Retinal pigment epithelial cell (primary cell): ENCODE measurements around the gene XYLT1.

ENCODE experiments used
- DNase-seq: peaks from one replicate; pipeline ENCODE4 v3.0.0-alpha.2; 2010; ENCODE audit warnings: low read depth
- H3K4me3 ChIP-seq: 2 replicates; pipeline ENCODE4 v1.5.1; 2011; ENCODE audit warnings: mild to moderate bottlenecking, low read length, control low read depth, moderate library complexity
- CTCF ChIP-seq: conservative IDR thresholded peaks from 2 replicates; pipeline ENCODE4 v1.5.1; 2011; ENCODE audit warnings: low read depth, low read length, control low read depth, inconsistent platforms

Gene XYLT1

GRCh38 chr16:17503331-17503730, 32.6 kb upstream of the XYLT1 start:
- H3K4me3 ChIP-seq: no peak overlapping the region
- DNase-seq: no peak
- TF ChIP-seq CTCF: no peak

- DNase-seq: no peak
- TF ChIP-seq CTCF: no peak
- H3K4me3 ChIP-seq: no peak overlapping the region
Measured at GRCh38 chr16:17501321-17501720, 30.6 kb upstream of the XYLT1 start.

GRCh38 chr16:17499223-17499902, 28.6 kb upstream of the XYLT1 start:
- no peak for TF ChIP-seq CTCF
- H3K4me3 ChIP-seq: no peak overlapping the region
- no peak for DNase-seq

DNA sequence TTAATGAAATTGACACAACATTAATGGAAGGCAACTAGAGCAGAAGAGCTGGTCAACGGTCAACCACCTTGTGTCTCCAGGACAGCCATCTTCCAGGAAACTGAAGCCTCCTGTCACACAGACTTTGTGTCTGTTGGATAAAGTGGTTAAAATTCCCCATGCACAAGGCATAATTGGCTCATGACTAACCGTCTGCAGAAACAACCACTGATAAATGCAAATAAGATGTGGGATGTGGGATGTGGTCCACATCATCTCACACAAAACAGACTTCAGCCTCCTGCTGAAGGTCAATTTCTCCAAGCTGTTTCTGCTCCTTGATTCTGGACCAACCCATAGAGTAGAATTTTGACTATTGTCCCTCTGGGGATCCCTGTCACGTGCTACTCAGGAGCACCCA, 26.9 kb upstream of the XYLT1 start:
- DNase-seq: no peak
- H3K4me3 ChIP-seq: no peak overlapping the region
- TF ChIP-seq CTCF: no peak

DNA sequence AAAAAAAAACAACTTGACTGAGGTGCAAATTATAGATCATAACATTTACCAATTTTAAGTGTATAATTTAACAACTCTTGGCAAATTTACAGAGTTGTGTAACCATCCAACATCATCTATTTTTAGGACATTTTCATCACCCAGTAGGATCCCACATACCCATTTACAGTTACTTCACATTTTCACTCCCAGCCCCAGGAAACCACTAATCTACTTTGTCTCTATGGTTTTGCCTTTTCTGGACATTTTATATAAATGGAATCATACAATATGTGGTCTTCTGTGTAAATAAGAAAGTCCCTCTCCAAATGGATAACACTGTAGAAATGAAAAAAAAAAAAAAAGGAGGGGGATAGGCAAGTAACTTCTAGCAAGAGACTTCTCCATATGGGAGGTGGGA, 26.1 kb upstream of the XYLT1 start:
- TF ChIP-seq CTCF: no peak
- no peak for DNase-seq
- H3K4me3 ChIP-seq: no peak overlapping the region

DNA sequence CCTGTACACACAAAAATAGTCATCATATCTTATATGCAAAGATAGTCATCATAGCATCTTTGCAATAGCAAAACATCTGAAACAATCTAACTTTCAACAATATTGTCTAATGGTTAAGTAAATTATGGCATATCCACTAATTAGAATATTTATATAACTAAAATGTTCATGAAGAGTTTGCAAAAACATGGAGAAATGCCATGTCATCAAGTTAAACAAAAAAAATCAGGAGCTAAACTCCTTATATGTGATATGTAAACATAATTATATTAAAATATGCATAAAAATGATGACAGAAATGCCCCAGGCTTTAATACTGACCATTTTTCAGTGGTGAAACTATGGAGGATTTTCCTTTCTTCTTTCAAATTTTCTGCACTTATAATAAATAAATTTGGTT, 22.3 kb upstream of the XYLT1 start:
- no peak for TF ChIP-seq CTCF
- no peak overlapping the region for H3K4me3 ChIP-seq
- no peak for DNase-seq

- no peak overlapping the region for H3K4me3 ChIP-seq
- DNase-seq: no peak
- TF ChIP-seq CTCF: no peak
Measured at GRCh38 chr16:17491140-17491662, 20.4 kb upstream of the XYLT1 start.
